ENCODE measurements around the gene PLSCR4.

Gene PLSCR4

DNA sequence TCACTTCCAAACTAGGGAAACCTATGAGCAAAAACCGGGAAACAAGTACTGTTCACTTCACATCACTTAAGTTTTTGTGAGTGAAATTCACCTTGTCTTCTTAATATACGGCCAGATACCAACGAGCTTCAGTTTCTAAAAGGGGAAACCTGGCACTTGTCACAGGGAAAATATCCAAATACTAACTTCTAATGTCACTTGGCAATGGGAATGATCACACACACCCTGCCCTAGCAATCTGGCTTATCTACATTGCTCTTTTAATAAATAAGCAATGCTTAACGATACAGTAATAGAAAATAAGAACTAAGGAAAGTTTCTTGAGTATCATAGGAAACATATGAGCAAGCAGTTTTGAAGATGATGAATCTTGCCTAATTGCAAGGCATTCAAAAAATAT lies 55.3 kb downstream of the PLSCR4 start:
- Histone ChIP-seq H3K79me1 (ENCODE audit: low read depth, low read length) (no peaks in the 10 kb centered on the region), H2AK5ac (ENCODE audit: low read depth, low read length) (no peak overlapping the region), H3K4me1 (ENCODE audit: control insufficient read depth in 2 of 2, insufficient read depth in 1 of 2, low read depth in 1 of 2, low read length in 2 of 2) (no peaks in the 10 kb centered on the region), H3K27ac (replicated peaks; ENCODE audit: low read length) (no peak overlapping the region), H3K4me3 (ENCODE audit: low read length in 2 of 2) (no peak overlapping the region), H3K9me3 (replicated peaks in 1 of 2; ENCODE audit: control insufficient read depth in 2 of 2, insufficient read depth in 1 of 2, low read depth in 1 of 2, low read length in 2 of 2) (no peaks in the 10 kb centered on the region), H2BK5ac (ENCODE audit: low read length) (no peak overlapping the region), H3K9ac (ENCODE audit: low read depth, low read length, poor library complexity) (no peak overlapping the region), H3K4ac (ENCODE audit: low read length) (no peak overlapping the region), H2BK15ac (ENCODE audit: low read length) (no peak overlapping the region), H3K23ac (ENCODE audit: low read depth, low read length, poor library complexity) (no peak overlapping the region), H4K8ac (ENCODE audit: low read depth, low read length) (no peak overlapping the region), H2AFZ (ENCODE audit: low read length) (no peak overlapping the region), H3K14ac (ENCODE audit: low read length) (no peak overlapping the region), H3K36me3 (replicated peaks in 1 of 2; ENCODE audit: control insufficient read depth in 2 of 2, insufficient read depth in 2 of 2, low read length in 2 of 2) (no peaks in the 10 kb centered on the region), H3K27me3 (ENCODE audit: control insufficient read depth in 3 of 3, insufficient read depth in 3 of 3, low read depth in 1 of 3, low read length in 3 of 3) (no peaks in the 10 kb centered on the region), H3K4me2 (ENCODE audit: insufficient read depth, low read length, poor library complexity, severe bottlenecking) (no peak overlapping the region), H2BK12ac (ENCODE audit: low read length) (no peak overlapping the region), H3K18ac (ENCODE audit: low read length) (no peak overlapping the region), H2BK120ac (ENCODE audit: low read depth, low read length) (no peak overlapping the region), H4K91ac (ENCODE audit: low read depth, low read length, poor library complexity) (no peak overlapping the region)
- DNase-seq (ENCODE audit: low spot score) = no peak
- WGBS, 2 donors (ENCODE audit: extremely low coverage in 2 of 2, insufficient read length in 2 of 2, insufficient replicate concordance in 1 of 2) = no CpG with 5 or more reads among the region's 4 CpGs

DNA sequence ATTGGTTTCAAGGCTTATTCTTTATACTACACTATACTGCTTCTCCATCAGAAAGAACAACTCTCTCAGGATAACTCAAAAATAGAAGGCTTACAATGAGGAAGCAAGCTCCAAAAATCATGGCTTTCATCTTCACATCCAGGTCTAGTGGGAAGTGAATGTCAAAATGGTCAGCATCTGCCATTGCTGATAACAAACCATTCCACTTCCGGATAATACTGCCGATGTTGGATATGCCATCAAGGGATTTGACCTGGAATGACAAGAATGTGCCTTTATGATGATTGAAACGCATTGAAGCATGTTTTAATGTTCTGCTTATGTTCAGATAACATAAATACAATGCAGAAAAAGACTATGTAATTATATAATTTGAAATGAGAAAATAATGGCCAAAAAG lies 55.9 kb downstream of the PLSCR4 start:
- no peak overlapping the region for H4K8ac ChIP-seq (ENCODE audit: low read depth, low read length)
- H3K23ac ChIP-seq (ENCODE audit: low read depth, low read length, poor library complexity) = no peak overlapping the region
- no peak overlapping the region for H3K14ac ChIP-seq (ENCODE audit: low read length)
- H3K27me3 ChIP-seq (ENCODE audit: control insufficient read depth in 3 of 3, insufficient read depth in 3 of 3, low read depth in 1 of 3, low read length in 3 of 3) = no peaks in the 10 kb centered on the region
- no peak overlapping the region for H2BK120ac ChIP-seq (ENCODE audit: low read depth, low read length)
- H3K4ac ChIP-seq (ENCODE audit: low read length) = no peak overlapping the region
- WGBS, 2 donors (ENCODE audit: extremely low coverage in 2 of 2, insufficient read length in 2 of 2, insufficient replicate concordance in 1 of 2) = no CpG with 5 or more reads among the region's 3 CpGs
- no peak overlapping the region for H2BK12ac ChIP-seq (ENCODE audit: low read length)
- no peak overlapping the region for H3K27ac ChIP-seq (replicated peaks; ENCODE audit: low read length)
- no peaks in the 10 kb centered on the region for H3K36me3 ChIP-seq (replicated peaks in 1 of 2; ENCODE audit: control insufficient read depth in 2 of 2, insufficient read depth in 2 of 2, low read length in 2 of 2)
- H2BK5ac ChIP-seq (ENCODE audit: low read length) = no peak overlapping the region
- no peaks in the 10 kb centered on the region for H3K9me3 ChIP-seq (replicated peaks in 1 of 2; ENCODE audit: control insufficient read depth in 2 of 2, insufficient read depth in 1 of 2, low read depth in 1 of 2, low read length in 2 of 2)
- no peaks in the 10 kb centered on the region for H3K79me1 ChIP-seq (ENCODE audit: low read depth, low read length)
- no peak overlapping the region for H2AFZ ChIP-seq (ENCODE audit: low read length)
- no peak overlapping the region for H4K91ac ChIP-seq (ENCODE audit: low read depth, low read length, poor library complexity)
- DNase-seq (ENCODE audit: low spot score) = no peak
- no peaks in the 10 kb centered on the region for H3K4me1 ChIP-seq (ENCODE audit: control insufficient read depth in 2 of 2, insufficient read depth in 1 of 2, low read depth in 1 of 2, low read length in 2 of 2)
- no peak overlapping the region for H3K9ac ChIP-seq (ENCODE audit: low read depth, low read length, poor library complexity)
- no peak overlapping the region for H3K18ac ChIP-seq (ENCODE audit: low read length)
- H3K4me2 ChIP-seq (ENCODE audit: insufficient read depth, low read length, poor library complexity, severe bottlenecking) = no peak overlapping the region
- H3K4me3 ChIP-seq (ENCODE audit: low read length in 2 of 2) = no peak overlapping the region
- H2AK5ac ChIP-seq (ENCODE audit: low read depth, low read length) = no peak overlapping the region
- H2BK15ac ChIP-seq (ENCODE audit: low read length) = no peak overlapping the region

DNA sequence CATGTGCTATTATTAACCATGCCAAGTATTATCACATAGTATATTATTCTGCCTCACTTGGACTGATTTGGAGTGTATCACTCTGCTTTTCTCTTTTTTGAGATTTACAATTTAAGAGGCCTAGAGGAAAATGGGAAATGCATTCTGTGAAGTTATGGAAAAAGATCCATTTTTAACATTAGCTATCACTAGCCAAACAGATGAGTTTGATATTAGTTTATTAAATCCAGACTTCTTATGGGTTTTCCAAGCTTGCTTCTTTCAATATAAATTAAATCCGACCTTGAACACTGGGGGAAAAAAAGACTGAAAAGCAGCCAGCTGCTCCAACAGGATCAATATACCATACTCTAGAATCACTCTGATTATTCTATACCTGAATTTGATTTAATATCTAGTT lies 59.9 kb downstream of the PLSCR4 start:
- no peak overlapping the region for H3K14ac ChIP-seq (ENCODE audit: low read length)
- no peaks in the 10 kb centered on the region for H3K79me1 ChIP-seq (ENCODE audit: low read depth, low read length)
- no peak overlapping the region for H2BK120ac ChIP-seq (ENCODE audit: low read depth, low read length)
- H3K27me3 ChIP-seq (ENCODE audit: control insufficient read depth in 3 of 3, insufficient read depth in 3 of 3, low read depth in 1 of 3, low read length in 3 of 3) = no peaks in the 10 kb centered on the region
- H3K9ac ChIP-seq (ENCODE audit: low read depth, low read length, poor library complexity) = no peak overlapping the region
- H4K91ac ChIP-seq (ENCODE audit: low read depth, low read length, poor library complexity) = no peak overlapping the region
- no peaks in the 10 kb centered on the region for H3K9me3 ChIP-seq (replicated peaks in 1 of 2; ENCODE audit: control insufficient read depth in 2 of 2, insufficient read depth in 1 of 2, low read depth in 1 of 2, low read length in 2 of 2)
- no peaks in the 10 kb centered on the region for H3K4me1 ChIP-seq (ENCODE audit: control insufficient read depth in 2 of 2, insufficient read depth in 1 of 2, low read depth in 1 of 2, low read length in 2 of 2)
- H2BK5ac ChIP-seq (ENCODE audit: low read length) = no peak overlapping the region
- H2AK5ac ChIP-seq (ENCODE audit: low read depth, low read length) = no peak overlapping the region
- no peak overlapping the region for H3K4ac ChIP-seq (ENCODE audit: low read length)
- no peaks in the 10 kb centered on the region for H3K36me3 ChIP-seq (replicated peaks in 1 of 2; ENCODE audit: control insufficient read depth in 2 of 2, insufficient read depth in 2 of 2, low read length in 2 of 2)
- H2AFZ ChIP-seq (ENCODE audit: low read length) = no peak overlapping the region
- no peak overlapping the region for H3K18ac ChIP-seq (ENCODE audit: low read length)
- H4K8ac ChIP-seq (ENCODE audit: low read depth, low read length) = no peak overlapping the region
- H2BK12ac ChIP-seq (ENCODE audit: low read length) = no peak overlapping the region
- WGBS, 2 donors (ENCODE audit: extremely low coverage in 2 of 2, insufficient read length in 2 of 2, insufficient replicate concordance in 1 of 2) = no CpG with 5 or more reads among the region's 1 CpG
- no peak overlapping the region for H3K4me2 ChIP-seq (ENCODE audit: insufficient read depth, low read length, poor library complexity, severe bottlenecking)
- no peak for DNase-seq (ENCODE audit: low spot score)
- H3K27ac ChIP-seq (replicated peaks; ENCODE audit: low read length) = no peak overlapping the region
- no peak overlapping the region for H2BK15ac ChIP-seq (ENCODE audit: low read length)
- no peak overlapping the region for H3K23ac ChIP-seq (ENCODE audit: low read depth, low read length, poor library complexity)
- no peak overlapping the region for H3K4me3 ChIP-seq (ENCODE audit: low read length in 2 of 2)

DNA sequence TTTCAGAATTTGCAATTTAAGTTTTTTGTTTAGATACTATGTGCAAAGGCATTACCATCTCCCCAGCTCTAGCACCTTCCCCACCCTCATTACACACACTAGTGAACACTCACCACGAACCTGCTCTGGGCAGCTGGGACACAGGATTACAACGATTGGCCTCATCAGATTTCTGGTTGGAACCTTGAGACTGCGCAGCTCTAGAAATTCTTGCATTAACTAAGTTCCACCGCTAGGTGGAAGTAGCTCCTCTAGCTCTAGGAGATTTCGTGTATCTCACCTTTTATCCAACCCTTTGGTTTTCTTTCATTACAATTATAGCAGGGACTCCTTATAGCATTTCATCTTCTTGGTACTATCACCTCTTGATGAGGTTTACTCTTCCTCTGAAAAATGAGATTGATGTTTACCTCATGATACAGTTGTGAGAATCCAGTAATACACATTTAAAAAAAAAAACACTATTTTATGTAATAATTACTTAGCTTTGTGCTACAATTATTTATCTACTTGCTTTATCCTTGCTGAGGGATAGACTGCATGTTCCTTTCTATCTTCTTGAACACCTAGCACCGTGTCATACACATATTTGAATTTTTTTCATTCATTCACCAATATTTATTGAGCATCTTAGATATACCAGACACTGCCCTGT lies 61.3 kb downstream of the PLSCR4 start:
- Histone ChIP-seq H3K79me1 (ENCODE audit: low read depth, low read length) (no peaks in the 10 kb centered on the region), H3K27ac (replicated peaks; ENCODE audit: low read length) (no peak overlapping the region), H2AFZ (ENCODE audit: low read length) (peak overlapping the region; percentile 12), H2BK15ac (ENCODE audit: low read length) (no peak overlapping the region), H3K36me3 (replicated peaks in 1 of 2; ENCODE audit: control insufficient read depth in 2 of 2, insufficient read depth in 2 of 2, low read length in 2 of 2) (no peaks in the 10 kb centered on the region), H3K27me3 (ENCODE audit: control insufficient read depth in 3 of 3, insufficient read depth in 3 of 3, low read depth in 1 of 3, low read length in 3 of 3) (no peaks in the 10 kb centered on the region), H2BK5ac (ENCODE audit: low read length) (no peak overlapping the region), H3K18ac (ENCODE audit: low read length) (no peak overlapping the region), H3K9ac (ENCODE audit: low read depth, low read length, poor library complexity) (no peak overlapping the region), H3K9me3 (replicated peaks in 1 of 2; ENCODE audit: control insufficient read depth in 2 of 2, insufficient read depth in 1 of 2, low read depth in 1 of 2, low read length in 2 of 2) (no peaks in the 10 kb centered on the region), H3K4me2 (ENCODE audit: insufficient read depth, low read length, poor library complexity, severe bottlenecking) (no peak overlapping the region), H4K8ac (ENCODE audit: low read depth, low read length) (no peak overlapping the region), H3K14ac (ENCODE audit: low read length) (no peak overlapping the region), H3K4me1 (ENCODE audit: control insufficient read depth in 2 of 2, insufficient read depth in 1 of 2, low read depth in 1 of 2, low read length in 2 of 2) (no peaks in the 10 kb centered on the region), H4K91ac (ENCODE audit: low read depth, low read length, poor library complexity) (no peak overlapping the region), H2BK120ac (ENCODE audit: low read depth, low read length) (no peak overlapping the region), H2BK12ac (ENCODE audit: low read length) (no peak overlapping the region), H3K4me3 (ENCODE audit: low read length in 2 of 2) (no peak overlapping the region), H3K4ac (ENCODE audit: low read length) (no peak overlapping the region), H3K23ac (ENCODE audit: low read depth, low read length, poor library complexity) (no peak overlapping the region), H2AK5ac (ENCODE audit: low read depth, low read length) (no peak overlapping the region)
- DNase-seq (ENCODE audit: low spot score) = peak; percentile 41
- WGBS, 2 donors (ENCODE audit: extremely low coverage in 2 of 2, insufficient read length in 2 of 2, insufficient replicate concordance in 1 of 2) = no CpG with 5 or more reads among the region's 6 CpGs

Data from neuronal stem cell (in vitro differentiated cells).